HG02884 (cell line): ENCODE measurements around the gene F12.

ENCODE experiments used
- ATAC-seq: cut with Tn5 transposase; IDR thresholded peaks from one replicate; pipeline ENCODE4 v1.9.1; 2021; ENCODE audit warnings: mild to moderate bottlenecking, moderate library complexity; ENCODE audit not compliant: unreplicated experiment

The F12 gene

DNA sequence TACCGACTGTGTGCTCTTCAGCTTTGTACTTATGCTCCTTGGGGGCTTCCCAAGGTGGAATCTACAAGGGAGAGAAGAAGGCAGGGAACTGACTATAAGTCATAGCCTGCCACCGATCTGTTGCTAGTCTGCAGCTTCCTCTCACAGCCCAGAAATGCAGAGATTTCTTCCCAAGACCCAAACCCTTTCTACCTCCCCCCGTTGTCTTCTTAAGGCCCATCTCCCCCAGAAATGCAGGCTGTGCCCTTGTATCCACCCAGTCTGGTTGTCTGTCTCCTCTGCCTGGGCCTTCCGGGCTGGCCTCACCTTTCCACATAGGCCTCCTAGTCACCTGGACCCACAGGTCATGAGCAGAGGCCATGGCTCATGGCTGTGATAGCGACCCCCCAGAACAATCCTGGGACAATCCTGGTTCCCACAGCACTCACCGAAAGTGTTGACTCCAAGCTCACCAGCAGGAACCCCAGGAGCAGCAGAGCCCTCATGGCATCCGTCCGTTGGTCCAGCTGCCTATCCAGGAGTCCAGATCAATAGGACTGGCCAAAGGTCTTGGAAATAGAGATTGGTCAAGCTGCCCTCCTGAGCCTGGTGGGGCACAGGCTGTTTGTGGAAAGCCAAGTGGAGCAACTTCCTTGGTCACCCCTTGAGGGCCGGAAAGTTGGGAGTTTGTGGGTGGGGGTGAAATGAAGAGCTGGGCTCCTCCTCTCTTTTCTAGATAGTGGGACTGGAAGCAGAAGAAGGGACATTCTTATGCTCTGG is at the start of gene F12:
F12 (minus strand) TSS at position 522 of the 759 bp plus-strand sequence; CDS start at position 485, 37 bp downstream.
- no peak for ATAC-seq

DNA sequence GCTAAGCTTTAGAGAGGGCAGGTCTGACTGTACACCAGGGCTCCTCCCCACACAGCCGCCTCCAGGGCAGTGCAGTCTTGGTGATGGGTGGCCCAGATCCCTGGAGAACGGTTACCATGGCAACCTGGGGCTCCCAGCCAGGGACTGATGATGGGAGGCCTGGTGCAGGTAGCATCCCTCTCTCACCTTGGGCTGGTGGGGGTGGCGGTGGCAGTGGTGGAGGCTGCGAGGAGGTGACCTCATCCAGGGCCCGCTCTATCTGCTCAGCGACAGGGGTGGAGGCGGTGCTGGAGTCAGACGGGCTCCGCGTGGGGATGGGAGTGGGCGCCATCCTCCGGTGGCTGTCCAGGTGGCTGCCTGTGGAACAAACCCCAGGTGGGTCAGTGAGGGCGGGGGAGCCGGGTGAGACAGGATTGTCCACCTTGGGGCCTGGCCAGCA is 49.6 kb upstream of the F12 start:
- no peak for ATAC-seq

DNA sequence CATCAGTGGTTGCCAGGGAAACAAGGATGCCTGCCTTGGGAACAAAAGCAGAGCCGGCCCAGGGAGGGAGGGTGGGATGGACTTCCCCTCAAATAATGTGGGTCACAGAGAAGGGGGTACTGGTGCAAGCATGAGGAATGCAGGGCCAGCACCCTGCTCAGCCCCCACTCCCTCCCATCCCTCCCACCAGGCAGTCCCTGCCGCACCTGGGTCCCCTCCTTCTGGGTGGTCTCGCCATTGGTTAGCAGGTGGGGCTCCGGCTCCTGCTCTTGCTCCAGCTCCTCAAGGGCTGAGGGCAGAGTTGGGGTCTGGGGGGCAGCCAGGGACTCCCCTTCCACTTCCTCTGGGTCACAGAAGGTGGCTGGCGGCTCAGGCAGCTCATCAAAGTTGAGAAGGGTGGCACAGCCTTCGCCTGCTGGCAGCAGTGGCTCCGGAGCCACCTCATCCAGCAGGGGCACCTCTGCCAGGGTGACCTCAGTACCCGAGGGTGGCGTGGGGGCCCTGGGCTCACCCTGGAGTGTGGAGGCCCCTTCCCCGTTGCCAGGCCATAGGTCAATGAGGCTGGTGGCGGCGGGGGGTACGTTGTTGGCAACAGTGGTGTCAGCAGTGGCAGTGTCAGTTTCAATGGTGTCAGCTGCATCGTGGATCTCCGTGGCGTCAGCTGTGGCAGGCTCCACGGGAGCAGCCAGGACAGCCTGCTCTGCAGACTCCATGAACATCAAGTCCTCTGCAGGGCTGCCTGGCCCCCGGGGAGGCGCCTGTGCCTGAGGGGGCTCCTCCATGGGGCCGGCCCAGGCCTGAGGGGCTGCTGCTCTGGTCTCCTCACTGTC is 48.7 kb upstream of the F12 start:
- no peak for ATAC-seq

DNA sequence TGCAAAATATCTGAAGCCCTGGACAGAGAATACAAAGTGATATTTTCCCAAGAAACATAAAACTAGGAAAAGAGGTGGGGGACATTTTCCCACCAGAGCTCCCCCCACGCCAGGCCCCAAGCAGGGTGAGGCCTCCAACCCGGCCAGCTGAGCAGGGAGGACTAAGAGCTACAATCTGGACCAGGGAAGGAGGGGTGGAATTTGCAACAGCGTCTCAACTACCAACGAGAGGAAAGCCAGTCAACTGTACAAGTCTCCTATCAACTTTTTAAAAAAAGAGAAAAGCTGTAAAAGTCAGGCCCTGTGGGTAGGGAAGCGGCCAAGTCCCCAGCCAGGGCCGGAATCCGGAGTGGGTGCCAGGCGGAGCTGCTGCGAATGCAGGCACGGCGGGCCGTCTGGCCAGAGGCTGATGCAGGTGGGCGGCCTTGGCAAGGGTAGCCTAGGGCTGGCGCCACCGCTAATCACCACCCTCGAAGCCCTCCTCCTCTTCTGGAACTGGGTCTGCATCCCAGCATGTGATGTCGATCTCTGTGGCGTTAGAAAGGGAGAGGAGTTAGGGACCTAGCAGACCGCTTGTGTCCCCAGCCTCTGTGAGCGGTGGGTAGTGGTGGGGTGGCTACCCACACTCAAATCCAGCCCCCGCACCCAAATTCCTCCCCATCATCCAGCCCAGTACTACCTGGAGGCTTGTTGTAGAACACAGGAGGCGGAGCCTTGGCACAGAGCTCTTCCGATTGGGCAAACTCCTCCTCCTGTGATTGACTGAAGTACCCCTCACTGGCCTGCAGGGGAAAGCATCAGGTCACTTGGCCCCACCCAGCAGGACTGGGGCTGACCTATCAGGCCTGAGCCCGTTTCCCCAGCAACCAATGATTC is 47.9 kb upstream of the F12 start:
- ATAC-seq, result peak; percentile 48

DNA sequence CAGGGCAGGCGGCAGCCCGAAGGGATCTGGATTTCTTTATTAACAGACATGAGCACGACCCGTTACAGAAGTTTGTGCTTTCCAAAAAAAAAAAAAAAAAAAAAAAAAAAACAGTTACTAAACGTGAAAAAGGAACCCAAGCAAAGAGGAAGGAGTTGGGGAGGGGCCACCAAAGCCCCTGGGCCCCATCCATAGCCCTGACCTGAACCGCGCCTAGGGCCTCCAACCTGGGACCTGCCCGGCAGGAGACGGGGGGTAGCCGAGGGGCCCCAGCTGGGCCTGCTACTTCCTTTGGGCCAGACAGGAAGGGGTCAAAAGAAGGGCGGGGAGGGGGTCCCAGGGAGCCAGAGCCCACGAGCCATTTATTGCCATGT is 47.2 kb upstream of the F12 start:
- ATAC-seq, result no peak

DNA sequence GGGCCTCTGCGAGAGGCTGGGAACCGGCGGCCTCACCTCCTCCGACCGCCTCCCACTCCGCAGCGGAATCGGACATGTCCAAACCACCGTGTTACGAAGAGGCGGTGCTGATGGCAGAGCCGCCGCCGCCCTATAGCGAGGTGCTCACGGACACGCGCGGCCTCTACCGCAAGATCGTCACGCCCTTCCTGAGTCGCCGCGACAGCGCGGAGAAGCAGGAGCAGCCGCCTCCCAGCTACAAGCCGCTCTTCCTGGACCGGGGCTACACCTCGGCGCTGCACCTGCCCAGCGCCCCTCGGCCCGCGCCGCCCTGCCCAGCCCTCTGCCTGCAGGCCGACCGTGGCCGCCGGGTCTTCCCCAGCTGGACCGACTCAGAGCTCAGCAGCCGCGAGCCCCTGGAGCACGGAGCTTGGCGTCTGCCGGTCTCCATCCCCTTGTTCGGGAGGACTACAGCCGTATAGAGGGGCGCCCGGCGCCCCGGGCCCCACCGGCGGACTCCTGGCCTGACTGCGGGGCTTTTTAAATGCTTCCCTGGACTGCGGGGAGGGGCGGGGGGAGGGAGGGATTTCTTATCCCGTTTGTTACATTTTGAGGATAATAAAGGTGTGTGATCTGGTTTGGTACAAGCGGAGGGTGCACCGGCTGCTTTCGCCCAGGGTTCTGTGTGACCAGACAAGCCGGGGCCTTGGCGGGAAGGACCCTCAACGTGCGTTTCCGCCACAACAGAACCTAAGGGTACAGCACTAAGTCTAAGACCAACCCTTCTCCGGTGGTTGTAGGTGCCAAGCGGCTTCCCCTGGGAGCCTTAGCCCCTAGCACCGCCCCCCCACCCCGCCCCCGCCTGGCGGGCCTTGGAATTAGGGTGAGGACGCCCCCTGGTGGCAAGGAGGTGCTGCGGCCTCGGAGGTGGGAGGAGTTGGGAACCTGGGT is 46.6 kb upstream of the F12 start:
- no peak for ATAC-seq

DNA sequence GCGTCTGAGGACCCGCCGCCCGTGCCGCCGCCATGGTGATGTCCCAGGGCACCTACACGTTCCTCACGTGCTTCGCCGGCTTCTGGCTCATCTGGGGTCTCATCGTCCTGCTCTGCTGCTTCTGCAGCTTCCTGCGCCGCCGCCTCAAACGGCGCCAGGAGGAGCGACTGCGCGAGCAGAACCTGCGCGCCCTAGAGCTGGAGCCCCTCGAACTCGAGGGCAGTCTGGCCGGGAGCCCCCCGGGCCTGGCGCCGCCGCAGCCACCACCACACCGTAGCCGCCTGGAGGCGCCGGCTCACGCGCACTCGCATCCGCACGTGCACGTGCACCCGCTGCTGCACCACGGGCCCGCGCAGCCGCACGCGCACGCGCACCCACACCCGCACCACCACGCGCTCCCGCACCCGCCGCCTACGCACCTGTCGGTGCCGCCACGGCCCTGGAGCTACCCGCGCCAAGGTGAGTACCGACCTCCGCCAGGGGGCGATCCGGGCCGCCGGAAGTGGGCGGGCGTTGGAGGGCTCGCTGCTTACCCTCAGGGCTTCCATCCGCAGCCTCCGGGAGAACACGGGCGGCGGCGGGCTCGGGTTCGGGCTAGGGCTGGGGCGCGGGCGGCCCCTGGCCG is 45.8 kb upstream of the F12 start:
- peak; percentile 48 for ATAC-seq

DNA sequence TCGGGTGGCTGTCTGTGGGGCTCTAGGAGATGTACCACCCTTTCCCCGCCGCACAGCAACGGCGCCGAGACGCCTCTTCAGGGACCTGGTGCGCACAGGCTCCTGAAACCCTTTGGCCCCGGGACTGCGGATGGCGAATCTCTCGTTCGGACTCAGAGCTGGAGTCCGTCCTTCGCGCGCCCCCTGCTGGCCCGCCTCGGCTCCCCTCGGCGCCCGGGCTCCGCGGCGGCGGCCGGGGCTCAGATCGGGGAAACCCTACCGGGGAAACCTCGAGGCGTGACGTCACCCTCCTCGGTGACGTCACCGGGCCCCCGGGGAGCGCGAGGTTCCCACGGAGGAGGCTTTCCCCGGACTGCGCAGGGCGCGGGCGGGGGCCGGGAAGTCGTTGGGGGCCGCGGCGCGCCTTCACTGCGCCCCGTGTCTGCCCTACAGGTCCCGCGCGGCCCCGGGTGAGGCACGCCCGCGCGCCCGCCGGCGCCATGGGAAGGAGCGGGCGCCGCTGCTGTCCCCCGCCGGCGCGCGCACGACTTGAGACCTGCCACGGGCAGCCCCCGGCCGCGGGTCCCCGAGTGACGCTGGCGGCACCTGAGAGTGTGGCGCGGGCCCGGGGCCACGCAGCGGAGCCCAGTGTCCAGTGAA is 45.2 kb upstream of the F12 start:
- ATAC-seq, result peak; percentile 29

DNA sequence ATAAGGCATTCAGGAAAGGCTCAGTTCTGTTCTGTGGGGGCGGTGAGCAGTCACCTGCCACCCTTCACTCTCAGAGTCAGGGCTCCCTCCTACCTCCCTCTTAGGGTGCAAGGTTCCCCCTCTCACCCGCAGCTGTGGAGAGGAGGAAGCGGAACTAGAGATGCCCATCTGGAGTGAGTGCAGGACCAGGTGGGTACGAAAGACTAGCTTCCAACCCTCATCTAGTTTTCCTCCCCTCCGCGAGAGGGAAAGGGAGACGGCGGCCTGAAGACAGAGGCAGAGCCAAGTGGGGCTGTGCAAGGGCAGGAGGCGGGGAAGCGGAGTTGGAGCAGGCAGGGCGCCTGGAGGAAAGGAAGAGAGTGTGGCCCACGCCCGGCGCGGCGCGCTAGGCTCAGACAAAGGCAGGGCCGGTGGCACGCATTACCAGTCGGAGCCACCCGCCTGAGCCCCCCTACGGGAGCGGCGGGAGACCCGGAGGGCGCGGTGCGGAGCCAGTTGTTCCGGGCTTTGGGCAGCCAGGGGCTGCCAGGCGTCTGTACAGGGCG is 44.6 kb upstream of the F12 start:
- no peak for ATAC-seq

DNA sequence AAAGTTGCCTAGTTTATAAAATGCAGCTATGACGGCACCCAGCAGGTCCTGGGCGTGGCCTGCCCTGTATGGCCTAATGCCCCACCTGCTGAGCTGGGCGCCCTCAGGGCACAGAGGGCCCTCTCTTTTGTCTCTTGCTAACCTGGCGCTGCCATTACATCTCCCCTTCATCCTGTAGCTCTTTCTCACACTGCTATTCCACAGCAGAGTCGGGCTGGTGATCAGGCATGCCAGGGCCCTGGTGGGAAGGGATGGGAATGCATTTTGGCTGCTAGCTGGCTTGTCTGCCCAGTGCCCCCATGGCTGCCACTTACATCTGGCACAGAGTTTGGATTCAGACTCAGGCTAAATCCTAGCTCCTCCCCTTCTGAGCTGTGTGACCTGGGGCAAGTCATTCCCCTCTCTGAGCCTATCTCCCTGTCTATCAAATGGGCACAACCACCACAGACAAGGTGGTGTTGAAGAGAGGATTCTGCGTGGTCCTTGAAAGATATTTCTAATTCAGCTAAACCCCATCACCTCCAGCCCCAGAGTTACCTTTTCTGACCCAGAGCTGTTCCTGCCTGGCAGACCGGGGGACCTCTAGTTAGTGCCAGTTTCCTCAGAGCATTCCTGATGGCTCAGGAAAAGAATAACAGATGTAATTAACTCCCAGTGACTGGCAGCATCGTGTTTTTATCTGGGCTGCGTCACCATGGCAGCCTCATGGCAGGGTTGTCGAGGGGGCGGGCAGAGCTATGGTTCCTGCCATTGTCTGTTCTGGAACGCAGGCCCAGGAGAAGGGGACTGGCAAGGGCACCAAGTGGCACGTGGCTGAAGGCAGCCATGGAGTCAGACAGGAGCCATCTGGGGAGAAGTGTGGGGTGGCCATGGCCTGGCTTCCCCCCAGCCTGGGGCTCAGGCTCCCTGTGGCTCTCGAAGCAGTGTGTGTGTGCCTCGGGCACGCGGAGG is 43.6 kb upstream of the F12 start:
- ATAC-seq, result no peak

DNA sequence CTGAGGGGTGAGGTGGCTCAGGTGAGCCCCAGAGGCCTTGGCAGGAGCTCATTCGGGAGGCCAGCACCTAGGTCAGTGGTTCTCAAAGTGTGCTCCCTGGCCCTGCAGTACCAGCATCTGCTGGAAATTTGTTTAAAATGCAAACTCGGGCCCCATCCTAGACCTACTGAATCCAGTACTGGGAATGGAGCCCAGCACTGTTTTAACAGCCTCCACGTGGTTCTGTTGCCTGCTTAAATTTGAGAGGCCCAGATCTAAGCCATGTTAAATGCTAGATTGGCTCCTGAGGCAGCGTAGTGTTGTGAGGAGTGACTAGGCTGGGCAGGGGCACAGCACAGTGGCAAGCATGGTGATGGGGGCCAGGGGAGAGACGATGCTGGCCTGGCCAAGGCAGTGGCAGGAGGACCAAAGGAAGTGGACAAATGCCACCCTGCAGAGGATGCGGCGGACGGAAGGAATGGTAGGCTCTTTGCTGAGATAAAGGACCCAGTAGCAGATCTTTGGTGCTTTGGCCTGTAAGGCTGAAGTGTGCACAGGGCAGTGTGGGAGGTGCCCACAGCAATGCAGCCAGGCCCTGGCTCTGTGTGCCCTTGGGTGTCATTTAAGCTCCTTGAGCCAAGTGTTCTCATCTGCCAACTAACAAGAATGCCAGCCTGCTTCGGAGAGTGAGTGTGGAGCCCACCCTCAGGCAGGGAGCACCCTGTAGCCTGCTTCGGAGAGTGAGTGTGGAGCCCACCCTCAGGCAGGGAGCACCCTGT is 41.5 kb upstream of the F12 start:
- ATAC-seq, result no peak

DNA sequence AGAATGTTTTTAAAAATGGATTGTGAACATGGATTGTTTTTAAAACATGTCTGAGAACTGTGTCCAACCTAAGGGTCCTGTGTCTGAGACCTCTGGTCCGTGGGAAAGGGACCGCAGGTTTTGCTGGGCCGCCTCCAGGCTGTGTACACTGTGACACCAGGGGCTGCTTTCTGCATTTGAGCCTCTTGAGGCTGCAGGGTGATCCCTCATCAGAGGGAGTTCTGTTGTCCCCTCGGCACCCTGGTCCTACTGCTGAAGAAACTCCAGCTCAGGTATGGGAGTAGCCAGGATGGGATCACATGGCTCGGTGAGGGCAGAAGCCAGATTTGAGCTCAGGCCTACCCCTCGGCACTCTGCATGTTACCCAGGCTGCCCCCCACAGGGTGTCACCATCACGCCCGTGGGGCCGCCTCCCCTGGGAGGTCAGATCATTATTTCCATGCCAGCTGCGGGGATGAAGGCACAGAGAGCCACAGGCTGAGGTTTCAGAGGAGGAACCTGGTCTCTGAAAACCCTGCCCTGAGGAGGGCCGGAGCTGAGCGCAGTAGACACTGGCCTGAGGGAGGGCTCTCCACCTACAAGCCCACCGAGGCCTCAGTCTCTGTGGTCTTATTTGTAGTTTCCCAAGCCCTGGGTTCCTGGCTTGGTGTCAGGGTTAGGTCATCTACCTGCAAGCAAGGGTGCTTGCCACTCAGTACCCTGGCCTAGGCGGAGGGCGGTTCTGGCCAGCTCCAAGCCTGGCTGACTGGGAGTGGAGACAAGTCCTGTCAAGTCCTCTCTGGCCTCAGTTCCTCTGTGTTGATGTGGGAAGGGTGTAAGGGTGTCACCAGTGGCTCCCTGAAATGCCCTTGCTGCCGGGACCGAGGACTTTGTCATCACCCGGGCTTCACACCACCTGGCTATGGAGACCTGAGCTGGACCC is 40.0 kb upstream of the F12 start:
- no peak for ATAC-seq

DNA sequence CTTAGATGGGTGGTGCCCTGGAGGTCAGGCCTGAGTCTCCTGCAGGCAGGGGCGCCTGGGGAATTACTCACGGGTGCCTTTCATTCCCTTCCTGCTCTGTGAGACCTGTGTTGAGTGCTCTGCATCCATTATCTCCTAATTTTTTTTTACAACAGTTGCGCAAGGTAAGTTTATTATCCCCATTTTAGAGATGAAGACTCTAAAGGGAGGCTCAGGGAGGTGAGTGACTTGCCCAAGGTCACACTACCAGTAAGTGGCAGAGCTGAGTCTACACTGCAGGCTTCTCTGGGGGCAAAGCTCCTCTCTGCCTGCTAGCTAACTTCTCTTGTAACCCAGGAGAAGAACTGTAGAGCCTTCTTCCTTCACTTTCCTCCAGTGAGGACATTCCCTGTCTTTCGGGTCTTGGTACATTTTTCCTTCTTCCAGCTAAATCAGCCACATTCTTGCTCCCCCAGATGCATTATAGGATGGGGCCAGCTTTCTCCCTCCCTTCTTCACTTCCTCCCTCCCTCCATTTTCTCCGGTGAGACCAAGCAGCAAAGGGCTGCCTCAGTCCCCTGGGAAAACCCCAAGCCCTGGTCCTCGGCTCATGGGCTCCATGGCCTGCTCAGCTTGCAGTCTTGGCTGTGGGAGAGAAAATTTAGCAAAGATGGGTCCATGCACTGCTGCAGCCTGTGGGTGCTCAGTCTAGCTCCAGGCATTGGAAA is 39.0 kb upstream of the F12 start:
- ATAC-seq, result no peak

DNA sequence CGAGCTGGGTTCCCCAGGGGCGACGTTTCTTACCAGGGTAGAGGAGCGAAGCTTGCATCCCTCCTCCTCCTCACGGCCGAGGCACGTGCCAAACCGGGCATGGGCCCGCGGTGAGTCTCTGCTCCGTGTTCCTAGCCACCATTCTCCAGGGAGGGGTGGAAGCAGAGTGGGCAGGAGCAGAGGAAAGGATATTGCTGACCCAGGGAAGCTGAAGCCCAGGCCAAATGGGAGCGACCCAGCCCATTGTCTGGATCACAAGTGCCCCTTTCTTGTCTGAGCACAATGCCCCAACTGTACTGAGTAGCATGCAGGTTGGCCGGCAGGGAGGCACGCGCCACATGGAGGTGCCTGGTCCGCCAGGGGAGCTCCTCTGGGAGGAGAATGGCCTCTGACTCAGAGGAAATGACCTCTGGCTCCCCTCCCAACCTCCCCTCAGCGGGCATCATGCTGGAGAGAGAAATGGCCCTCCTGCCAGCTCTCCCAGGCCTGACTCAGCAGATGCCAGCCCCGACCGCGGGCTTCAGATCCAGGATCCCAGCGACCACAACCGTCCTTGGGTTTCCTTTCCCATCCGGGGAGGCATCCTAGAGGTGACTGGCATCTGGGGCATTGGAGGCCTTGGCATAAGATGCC is 38.4 kb upstream of the F12 start:
- no peak for ATAC-seq

DNA sequence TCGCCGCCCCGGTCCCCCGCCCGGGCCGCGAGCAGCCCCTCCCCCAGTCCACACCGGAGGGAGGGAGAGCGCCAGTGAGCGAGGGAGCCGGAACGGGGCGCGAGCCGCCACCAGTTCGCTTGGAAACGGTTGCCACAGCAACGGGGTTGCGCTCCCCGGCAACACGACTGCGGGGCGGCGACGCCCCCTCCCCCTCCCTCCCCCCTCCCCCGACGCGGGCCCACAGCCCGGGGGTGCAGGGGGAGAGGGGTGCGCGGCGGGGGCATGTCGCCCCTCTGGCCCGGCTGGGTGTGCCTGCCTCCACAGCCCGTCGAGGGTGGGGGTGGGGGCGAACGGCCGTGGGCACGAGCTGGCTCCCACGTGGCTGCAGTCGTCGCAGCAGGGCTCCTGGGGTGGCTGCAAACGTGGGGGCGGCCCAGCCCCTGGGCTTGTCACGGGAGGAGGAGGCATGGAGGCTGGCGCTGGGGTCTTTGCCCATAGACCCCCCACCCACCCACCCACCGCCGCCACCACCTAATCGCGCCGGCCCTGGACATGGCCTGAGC is 37.8 kb upstream of the F12 start:
- peak; percentile 36 for ATAC-seq
